DMS 273 treated with DMSO at 0.1 percent for 48 hours (cell line): ENCODE results near the gene WDR81.
"Not testable (repeated sequence)": the region's sequence is repeated elsewhere in the genome, so short reads cannot be mapped to it uniquely, and the experiment has no call there.

ENCODE experiments used
- DNase-seq: peaks from one replicate; lab custom pipeline; 2025; lab: John Stamatoyannopoulos, UW

WDR81 gene

DNA sequence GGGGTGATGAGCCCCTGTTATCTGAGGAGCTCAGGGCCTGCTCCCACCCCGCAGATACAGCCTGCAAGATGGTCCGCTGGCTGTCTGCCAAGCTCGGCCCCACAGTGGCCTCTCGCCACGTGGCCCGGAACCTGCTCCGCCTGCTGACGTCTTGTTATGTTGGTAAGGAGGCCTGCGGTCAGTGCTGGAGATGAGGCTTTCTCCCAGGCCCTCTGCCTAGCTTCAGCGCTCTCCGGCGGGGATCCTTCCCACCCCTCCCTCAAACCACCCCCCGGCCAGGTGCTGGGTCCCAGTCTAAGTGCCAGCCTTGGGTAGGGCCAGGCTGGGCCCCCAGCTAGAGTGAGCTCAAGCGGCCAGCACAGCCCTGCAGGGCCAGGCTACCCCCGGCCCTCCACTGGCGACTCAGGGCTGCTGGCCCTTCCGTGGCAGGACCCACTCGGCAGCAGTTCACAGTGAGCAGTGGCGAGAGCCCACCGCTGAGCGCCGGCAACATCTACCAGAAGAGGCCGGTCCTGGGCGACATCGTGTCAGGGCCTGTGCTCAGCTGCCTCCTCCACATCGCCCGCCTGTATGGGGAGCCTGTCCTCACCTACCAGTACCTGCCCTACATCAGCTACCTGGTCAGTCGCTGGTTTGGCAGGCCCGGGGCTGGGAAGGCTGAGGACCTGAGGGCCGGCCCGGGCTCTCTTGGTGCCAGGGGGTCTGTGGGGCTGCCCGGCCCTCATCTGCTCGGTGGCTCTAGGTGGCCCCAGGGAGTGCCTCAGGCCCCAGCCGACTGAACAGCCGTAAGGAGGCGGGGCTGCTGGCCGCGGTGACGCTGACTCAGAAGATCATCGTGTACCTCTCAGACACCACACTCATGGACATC lies 6.1 kb downstream of the WDR81 start:
- no peak for DNase-seq

GRCh38 chr17:1731194-1731506 lies 6.6 kb downstream of the WDR81 start:
- no peak for DNase-seq

DNA sequence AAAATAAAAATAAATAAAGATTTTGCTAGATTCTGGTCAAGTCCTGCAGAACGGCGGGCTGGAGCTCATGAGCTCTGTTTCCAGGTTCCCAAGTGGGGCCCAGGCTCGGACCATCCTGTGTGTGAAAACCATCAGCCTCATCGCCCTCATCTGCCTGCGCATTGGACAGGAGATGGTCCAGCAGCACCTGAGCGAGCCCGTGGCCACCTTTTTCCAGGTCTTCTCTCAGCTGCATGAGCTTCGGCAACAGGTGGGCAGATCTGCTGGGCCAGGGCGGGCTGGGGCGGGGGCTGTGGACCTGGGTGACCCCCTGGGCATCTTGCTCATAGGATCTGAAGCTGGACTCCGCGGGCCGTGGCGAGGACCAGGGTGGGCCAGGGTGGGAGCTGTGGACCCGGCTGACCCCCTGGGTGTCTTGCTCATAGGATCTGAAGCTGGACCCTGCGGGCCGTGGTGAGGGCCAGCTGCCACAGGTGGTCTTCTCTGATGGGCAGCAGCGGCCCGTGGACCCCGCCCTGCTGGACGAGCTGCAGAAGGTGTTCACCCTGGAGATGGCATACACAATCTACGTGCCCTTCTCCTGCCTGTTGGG lies 7.8 kb downstream of the WDR81 start:
- no peak for DNase-seq

GRCh38 chr17:1732833-1733321 lies 8.4 kb downstream of the WDR81 start:
- no peak for DNase-seq

- no peak for DNase-seq
These were observed 9.3 kb downstream of the WDR81 start for GRCh38 chr17:1733759-1734158.

DNA sequence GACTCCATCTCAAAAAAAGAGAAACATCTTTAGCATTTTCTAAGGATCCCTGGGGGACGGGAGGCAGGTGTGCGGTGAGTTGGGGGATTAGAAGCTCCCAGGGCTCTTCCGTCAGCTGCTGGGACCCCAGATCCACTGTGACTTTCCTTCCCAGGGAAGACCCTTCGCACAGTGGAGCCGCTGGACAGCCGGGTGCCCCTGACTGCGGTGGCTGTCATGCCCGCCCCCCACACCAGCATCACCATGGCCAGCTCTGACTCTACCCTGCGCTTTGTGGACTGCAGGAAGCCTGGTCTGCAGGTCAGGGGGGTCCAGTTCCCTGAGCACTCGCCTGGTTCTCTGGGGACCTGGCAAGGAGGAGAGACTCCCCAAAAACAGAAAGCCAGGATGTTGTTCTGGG lies 10.9 kb downstream of the WDR81 start:
- no peak for DNase-seq

DNA sequence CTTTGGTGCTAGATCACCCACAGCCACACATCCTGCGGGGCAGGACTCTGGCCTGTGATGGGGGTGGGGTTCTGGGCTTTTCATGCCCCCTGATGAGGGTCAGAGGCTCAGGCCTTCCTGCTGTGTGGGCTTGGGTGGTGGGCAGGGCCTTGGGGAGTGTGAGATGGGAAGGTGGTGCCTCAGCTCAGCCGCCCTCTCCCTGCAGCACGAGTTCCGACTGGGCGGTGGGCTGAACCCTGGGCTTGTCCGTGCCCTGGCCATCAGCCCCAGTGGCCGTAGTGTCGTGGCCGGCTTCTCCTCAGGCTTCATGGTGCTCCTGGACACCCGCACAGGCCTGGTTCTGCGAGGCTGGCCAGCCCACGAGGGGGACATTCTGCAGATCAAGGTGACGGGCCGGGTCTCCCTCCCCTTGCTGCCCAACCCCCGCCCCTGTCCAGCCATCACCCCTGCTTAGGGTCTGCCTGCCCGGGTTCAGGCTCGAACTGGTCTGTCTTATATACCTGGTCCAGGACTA lies 11.4 kb downstream of the WDR81 start:
- no peak for DNase-seq

DNA sequence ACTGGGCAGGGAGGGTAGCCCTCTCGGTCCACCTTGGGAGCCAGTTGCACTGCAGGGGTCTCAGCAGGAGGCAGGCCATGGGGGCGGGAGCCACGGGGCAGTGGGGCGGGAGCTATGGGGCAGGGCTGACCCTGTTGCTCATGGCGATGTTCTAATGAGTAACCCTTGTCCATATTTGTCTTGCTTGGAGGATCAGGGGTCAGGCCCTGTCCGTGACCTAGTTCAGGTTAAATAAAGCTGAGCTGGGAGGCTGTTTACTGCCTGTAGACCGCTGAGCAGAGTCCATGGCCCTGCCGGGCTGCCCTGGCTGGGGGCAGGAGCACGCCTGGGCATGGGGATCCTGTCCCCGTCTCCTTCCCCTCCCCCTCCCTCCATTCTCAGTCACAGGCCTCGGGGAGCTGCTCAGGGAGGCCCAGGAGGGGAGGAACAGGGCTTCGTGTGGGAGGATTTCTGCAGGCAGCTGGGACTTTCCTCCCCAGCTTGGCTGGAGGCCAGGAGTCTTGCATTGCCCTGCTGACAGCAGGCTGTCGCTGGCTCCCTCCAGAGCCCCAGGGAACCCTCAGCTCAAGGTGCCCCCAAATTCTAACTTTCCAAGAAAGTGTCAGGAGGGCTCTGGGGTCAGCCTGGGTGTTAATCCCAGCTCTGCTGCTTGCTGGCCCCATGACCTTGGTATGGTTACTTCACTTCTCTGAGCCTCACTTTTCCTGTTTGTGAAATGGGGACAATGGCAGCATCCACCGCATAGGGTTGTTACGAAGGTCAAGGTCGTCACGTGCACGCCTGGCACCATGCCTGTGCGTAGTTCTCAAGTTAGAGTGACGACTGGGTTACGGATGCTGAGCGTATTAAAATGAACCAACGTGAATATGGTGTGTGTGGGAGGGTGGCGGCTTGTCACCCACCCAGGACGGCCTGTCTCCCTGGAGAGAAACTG lies 12.1 kb downstream of the WDR81 start:
- no peak for DNase-seq

GRCh38 chr17:1737531-1738291 lies 13.2 kb downstream of the WDR81 start:
- no peak for DNase-seq

- not testable (repeated sequence) for DNase-seq
These were observed 17.4 kb downstream of the WDR81 start for GRCh38 chr17:1741899-1742298.

- no peak for DNase-seq
These were observed 18.0 kb downstream of the WDR81 start, which contains the start of gene SERPINF2 for GRCh38 chr17:1742371-1743087. Gene SERPINF2, plus strand, starts transcription at chr17:1742871. Its CDS starts 2,125 bp downstream, at chr17:1744996.

GRCh38 chr17:1743088-1743439 lies 18.6 kb downstream of the WDR81 start:
- no peak for DNase-seq

- DNase-seq: no peak
These were observed 20.3 kb downstream of the WDR81 start for GRCh38 chr17:1744551-1745512.

- DNase-seq: no peak
These were observed 21.1 kb downstream of the WDR81 start for GRCh38 chr17:1745513-1746020.

GRCh38 chr17:1746975-1747543 lies 22.6 kb downstream of the WDR81 start:
- no peak for DNase-seq

GRCh38 chr17:1750628-1751027 lies 26.1 kb downstream of the WDR81 start:
- DNase-seq: no peak

- no peak for DNase-seq
These were observed 28.1 kb downstream of the WDR81 start for GRCh38 chr17:1752425-1753262.

- no peak for DNase-seq
These were observed 29.4 kb downstream of the WDR81 start for GRCh38 chr17:1753767-1754429.
